NT2/D1 (cell line): Measurements from ENCODE around the gene PTPN14.

Source experiments
- SUZ12 ChIP-seq: IDR thresholded peaks from 2 replicates; pipeline ENCODE4 v1.6.1; 2011; ENCODE audit not compliant: insufficient read length, insufficient read depth; ENCODE audit errors: extremely low read depth
- YY1 ChIP-seq: IDR thresholded peaks from 2 replicates; pipeline ENCODE4 v1.6.1; 2011; ENCODE audit not compliant: insufficient read length, insufficient read depth
- ZNF274 ChIP-seq: IDR thresholded peaks from 2 replicates; pipeline ENCODE4 v1.6.1; 2011; ENCODE audit warnings: mild to moderate bottlenecking, low read depth, low read length

GRCh38 chr1:214360116-214360515 is 191.3 kb downstream of the PTPN14 start:
- TF ChIP-seq ZNF274 (no peak), SUZ12 (no peak), YY1 (no peak)
